NCI-H446 (cell line): ENCODE data around the gene COX6A2.
"Not testable (repeated sequence)": the region's sequence is repeated elsewhere in the genome, so short reads cannot be mapped to it uniquely, and the experiment has no call there.

Experiments
- DNase-seq, 2 experiments: peaks; one replicate each; lab custom pipeline; 2025; lab: John Stamatoyannopoulos, UW

The COX6A2 gene

DNA sequence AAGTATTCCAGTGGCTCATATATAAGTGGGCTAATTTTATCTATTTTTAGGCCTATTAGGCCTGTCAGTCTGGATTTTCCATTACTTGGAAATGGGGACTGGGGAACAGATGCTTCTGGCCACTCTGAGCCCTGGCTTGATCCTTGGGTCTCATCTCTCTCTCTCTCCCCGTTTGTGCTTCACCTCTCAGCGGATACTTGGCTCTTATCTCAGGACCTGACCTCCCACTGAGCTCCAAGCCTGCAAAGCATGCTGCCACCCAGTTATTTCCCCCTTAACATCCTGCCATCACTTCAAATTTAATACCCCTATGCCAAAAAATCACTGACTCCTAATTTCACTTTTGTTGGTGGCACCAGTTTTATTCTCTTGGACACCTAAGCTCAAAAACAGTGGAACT lies 10.3 kb upstream of the COX6A2 start:
- no peak for DNase-seq

DNA sequence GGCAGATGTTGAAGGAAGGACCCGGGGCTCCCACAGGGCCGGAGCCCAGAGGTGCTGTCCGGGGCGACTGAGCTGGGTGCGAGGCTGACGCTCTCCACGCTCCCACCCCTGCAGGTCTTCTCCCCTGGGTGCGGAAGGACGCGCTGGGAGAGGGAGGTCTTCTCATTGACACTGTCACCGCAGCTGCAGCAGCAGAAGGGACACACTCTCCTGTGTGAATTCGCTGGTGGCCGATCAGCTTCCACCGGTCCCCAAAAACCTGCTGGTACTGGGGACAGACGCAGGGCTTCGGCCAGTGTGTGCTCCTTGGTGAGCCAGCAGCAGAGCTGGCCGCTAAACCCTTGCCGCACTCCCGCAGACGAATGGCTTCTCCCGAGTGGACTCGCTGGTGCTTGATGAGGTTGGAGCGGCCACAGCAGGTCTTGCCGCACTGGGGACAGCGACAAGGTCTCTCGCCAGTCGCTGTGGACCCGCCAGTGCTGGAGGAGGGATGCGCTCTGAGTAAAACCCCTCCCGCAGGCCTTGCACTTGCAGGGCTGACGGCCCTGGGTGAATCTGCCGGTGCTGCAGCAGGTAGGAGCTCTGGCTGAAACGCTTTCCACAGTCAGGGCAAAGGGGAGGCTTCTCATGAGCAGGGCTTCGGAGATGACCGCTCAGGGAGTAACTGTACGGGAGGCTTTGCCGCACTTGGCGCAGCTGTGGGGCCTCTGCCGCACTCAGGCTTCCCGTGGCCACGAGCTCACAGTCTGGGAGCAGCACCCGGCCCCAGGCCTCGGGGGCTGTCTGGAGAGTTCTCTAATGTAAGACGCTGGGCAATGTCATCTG lies 8.3 kb upstream of the COX6A2 start:
- DNase-seq, result no peak

DNA sequence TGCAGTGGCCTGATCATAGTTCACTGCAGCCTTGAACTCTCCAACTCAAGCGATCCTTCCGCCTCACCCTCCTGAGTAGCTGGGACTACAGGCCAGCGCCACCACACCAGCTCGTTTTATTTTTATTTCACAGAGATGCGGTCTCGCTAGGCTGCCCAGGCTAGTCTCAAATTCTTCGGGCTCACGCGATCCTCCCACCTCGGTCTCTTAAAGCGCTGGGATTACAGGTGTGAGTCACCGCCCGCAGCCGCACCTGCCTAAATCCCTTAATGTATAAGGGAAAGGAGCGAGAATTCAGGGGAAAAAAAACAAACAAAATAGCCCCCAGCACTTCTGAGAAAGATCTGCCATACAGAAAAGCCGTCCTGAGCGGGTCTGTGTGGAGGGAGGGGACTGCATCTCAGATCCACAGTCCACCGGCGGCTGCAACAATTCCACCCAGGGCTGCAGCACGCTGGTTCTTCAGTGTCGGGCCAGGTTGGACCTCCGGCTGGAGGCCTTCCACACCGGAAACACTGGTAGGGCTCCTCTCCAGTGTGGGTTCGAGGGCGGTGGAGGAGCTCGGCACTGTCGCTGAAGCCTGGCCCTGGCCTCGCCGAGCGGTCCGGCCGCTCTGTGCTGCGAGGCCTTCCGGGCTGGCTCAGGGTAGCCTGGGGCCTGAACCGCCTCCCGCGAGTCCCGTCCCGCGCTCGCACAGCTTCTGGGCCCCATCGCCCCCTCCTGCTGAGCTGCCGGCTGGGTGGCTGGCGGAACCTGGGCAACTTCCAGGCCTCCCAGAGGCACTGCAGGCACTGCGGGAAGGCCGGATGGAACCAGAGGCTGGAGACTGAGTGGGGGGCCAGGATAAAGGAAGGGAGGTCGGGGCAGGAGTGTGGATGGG lies 7.4 kb upstream of the COX6A2 start:
- no peak for DNase-seq

GRCh38 chr16:31430380-31431052 lies 2.4 kb upstream of the COX6A2 start:
- DNase-seq, result no peak

- no peak for DNase-seq
Observed at GRCh38 chr16:31429796-31430195, 1.6 kb upstream of the COX6A2 start.

- DNase-seq, result no peak
Observed at GRCh38 chr16:31429314-31429713, 1.2 kb upstream of the COX6A2 start.

- no peak for DNase-seq
Observed at GRCh38 chr16:31428638-31429247, 583 bp upstream of the COX6A2 start.

- peak in 1 of 2 experiments; percentile 32 for DNase-seq
Observed at GRCh38 chr16:31427441-31428278, 500 bp downstream of the COX6A2 start.

DNA sequence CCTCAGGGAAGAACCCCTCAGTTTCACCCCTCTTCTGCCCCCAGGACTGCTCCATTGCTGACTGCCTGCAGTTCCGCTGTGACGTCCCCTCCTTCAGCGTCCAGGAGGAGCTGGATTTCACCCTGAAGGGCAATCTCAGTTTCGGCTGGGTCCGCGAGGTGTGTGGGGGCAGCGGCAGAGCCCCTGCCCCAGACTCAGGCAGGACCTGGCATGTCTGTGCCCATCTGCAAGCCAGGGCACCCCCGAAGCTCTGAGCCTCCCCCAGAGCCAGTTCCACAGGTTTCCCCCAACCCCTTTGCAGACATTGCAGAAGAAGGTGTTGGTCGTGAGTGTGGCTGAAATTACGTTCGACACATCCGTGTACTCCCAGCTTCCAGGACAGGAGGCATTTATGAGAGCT lies 4.4 kb downstream of the COX6A2 start:
- no peak for DNase-seq

- no peak for DNase-seq
Observed at GRCh38 chr16:31423241-31423640, 4.9 kb downstream of the COX6A2 start.

GRCh38 chr16:31421587-31421986 lies 6.6 kb downstream of the COX6A2 start:
- no peak for DNase-seq

DNA sequence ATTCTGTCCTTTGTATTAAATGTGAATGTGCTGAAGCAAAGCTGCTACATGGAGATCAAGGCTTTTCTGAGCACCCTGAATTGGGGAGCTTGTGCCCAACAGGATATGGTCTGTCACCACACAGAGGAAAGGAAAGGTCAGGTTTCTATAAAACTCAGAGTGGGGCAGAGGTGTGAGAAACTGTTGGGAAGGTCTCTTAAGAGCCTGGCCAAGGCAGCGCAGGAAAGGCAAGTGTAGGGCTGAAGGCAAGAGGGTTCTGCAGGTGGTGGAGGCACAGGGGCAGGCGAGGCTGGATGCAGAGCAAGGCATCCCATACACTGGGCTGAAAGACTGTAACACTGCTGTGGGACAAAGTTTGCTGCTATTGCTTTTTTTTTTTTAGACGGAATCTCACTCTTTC lies 8.1 kb downstream of the COX6A2 start:
- no peak for DNase-seq

GRCh38 chr16:31417916-31418315 lies 10.2 kb downstream of the COX6A2 start:
- no peak for DNase-seq

DNA sequence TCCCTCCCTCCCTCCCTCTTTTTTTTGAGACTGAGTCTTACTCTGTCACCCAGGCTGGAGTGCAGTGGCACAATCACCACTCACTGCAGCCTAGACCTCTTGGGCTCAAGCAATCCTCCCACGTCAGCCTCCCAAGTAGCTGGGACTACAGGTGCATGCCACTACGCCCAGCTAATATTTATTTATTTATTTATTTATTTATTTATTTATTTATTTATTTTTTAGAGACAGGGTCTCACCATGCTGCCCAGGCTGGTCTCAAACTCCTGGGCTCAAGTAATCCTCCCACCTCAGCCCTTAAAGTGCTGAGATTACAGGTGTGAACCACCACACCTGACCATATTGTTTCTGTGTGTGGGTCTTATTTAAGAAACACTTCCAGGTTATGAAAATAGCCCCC lies 11.1 kb downstream of the COX6A2 start:
- not testable (repeated sequence) for DNase-seq

DNA sequence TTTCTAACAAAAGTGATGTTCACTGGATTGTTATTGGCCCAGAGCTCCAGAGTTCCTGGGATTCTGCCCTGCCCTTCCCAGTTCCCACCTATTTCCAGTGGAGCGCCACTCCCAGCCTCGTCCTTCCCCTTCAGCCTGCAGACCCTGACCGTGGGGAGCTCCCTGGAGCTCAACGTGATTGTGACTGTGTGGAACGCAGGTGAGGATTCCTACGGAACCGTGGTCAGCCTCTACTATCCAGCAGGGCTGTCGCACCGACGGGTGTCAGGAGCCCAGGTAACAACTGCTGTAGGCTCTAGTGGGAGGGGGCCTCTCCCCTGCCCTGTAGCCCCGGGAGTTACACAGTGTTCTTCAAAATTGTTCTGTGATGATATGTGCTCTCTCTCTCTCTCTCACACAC lies 11.8 kb downstream of the COX6A2 start:
- DNase-seq, result no peak

- DNase-seq, result no peak
Observed at GRCh38 chr16:31414706-31415105, 13.5 kb downstream of the COX6A2 start.

- no peak for DNase-seq
Observed at GRCh38 chr16:31413943-31414342, 14.2 kb downstream of the COX6A2 start.

GRCh38 chr16:31413381-31413780 lies 14.8 kb downstream of the COX6A2 start:
- no peak for DNase-seq

- no peak for DNase-seq
Observed at GRCh38 chr16:31412750-31413149, 15.4 kb downstream of the COX6A2 start.

GRCh38 chr16:31411024-31411844 lies 16.9 kb downstream of the COX6A2 start:
- no peak for DNase-seq
